GM13977 (cell line): ENCODE results near the gene ZMYND8.

Source experiments
- DNase-seq: peaks from one replicate; pipeline ENCODE4 v3.0.0; 2012; ENCODE audit warnings: low spot score
- in situ Hi-C: fragments of 300-500 bp; cut with MboI; formaldehyde crosslinking; loops from one replicate; pipeline ENCODE4 v1.12.0; 2022; ENCODE audit warnings: low sequenced_read_pairs, low pct_unique_long_range_greater_than_20kb, mixed read lengths, inconsistent platforms; ENCODE audit not compliant: unreplicated experiment
- TF ChIP-seq, protein P1 (sequence below): IDR thresholded peaks from 2 replicates; pipeline ENCODE4 v1.5.1; 2012; ENCODE audit warnings: mild to moderate bottlenecking, control low read depth; ENCODE audit not compliant: insufficient read depth; ENCODE audit errors: extremely low read depth, missing control alignments

ZMYND8 gene

DNA sequence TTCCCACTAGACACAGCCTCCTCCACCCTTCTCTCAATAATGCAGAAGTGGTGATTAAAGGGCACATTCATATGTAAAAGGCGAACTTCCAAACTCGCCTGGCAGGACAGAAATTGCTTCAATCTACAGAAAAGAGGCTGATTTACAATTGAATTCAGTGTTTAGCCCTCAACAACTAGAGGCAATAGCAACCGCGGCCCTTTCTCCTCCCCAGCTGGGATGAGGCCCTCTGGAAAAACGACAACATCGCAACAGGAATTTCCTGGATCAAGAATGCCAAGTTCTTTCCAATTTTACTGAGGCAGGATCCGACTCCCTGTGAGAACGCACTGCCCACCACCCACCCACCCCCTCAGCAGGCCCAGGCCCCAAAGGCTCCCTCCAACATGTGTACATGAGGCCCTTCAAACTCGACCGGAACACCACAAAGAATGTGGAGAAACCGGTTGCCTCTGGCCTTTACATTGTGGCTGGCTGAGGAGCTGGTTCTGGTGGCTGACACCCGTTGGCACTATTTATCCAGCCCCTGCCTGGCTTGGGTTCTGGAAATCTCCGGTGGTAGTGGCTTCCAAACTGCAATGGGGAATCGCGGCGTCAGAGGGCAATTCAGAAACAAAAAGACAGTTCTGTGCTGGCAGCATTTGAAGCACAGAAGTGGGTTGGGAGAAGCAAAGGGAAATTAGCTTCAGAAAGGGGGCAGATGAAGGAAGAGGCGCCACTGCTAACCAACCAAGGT lies 36.8 kb downstream of the ZMYND8 start:
- in situ Hi-C loops: no loop called here
- DNase-seq: no peak
- TF ChIP-seq, protein P1, sequence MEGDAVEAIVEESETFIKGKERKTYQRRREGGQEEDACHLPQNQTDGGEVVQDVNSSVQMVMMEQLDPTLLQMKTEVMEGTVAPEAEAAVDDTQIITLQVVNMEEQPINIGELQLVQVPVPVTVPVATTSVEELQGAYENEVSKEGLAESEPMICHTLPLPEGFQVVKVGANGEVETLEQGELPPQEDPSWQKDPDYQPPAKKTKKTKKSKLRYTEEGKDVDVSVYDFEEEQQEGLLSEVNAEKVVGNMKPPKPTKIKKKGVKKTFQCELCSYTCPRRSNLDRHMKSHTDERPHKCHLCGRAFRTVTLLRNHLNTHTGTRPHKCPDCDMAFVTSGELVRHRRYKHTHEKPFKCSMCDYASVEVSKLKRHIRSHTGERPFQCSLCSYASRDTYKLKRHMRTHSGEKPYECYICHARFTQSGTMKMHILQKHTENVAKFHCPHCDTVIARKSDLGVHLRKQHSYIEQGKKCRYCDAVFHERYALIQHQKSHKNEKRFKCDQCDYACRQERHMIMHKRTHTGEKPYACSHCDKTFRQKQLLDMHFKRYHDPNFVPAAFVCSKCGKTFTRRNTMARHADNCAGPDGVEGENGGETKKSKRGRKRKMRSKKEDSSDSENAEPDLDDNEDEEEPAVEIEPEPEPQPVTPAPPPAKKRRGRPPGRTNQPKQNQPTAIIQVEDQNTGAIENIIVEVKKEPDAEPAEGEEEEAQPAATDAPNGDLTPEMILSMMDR: no peak

- in situ Hi-C loops: no loop called here
- DNase-seq: no peak
- TF ChIP-seq, protein P1: no peak
Measured at GRCh38 chr20:47318586-47319516, 37.6 kb downstream of the ZMYND8 start.

DNA sequence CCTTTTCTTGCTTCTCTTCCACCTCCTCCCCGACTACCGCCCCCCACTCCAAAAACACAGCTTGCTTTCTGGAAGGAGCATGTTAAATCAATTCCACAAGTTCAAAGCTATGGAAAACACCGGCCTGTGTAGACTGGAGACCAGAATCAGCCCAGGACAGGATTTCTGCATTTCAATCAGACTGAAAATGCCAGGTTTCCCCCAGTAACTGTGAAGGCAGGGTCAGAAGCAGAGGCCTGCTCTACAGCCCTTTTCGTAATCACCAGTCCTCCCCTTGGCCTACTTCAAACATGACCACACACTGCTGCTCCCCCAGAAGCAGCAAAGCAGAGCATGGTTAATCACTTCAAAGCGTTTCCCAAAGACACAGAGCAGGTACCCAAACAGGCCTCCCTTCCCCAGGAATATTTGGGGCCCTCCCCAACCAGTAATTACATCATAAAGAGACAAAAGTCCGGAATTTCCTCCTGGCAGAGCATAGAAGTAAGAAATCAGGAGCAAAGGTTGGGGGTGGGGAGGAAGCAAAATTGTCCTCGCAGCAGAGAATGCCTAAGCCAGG lies 38.4 kb downstream of the ZMYND8 start:
- TF ChIP-seq, protein P1: no peak
- in situ Hi-C loops: no loop called here
- DNase-seq: no peak

DNA sequence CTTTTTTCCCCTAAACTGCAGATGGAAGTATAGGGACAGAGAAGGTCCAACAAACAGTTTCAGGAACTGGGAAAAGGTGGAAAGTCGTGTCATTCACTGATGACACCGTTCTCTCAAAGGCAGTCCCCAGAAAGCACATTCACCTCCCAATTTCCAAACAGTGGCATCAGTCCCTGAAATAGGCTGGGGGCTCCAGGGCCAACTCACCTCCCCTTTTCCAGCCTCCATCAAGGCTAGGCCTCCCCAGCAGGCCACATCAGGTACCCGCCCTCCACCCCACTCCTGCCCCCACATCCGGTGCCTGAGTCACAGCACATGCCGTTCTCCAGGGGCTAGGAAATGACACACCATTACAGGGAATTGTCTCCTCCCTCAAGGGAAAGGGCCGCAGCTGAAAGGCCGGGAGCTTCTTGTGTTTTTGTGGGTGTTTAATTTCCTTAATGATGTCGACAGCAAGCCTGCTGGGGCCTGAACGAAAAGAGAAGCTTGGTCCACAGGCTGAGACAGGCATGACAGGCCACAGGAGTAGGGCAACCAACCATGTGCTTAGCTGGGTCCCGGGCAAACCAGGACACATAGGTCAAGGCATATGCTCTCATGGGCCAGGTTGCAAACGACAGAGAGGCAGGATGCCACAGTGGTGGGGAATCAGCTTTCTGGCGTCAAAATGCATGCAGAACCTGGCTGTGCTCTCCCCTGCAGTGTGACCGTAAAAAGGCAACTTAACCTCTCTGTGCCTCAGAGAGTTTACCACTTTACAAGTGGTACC lies 39.2 kb downstream of the ZMYND8 start:
- in situ Hi-C loops: no loop called here
- TF ChIP-seq, protein P1: no peak
- DNase-seq: no peak

GRCh38 chr20:47316776-47317126 lies 39.7 kb downstream of the ZMYND8 start:
- DNase-seq: no peak
- TF ChIP-seq, protein P1: no peak
- in situ Hi-C loops: no loop called here
